ENCODE measurements around the gene CBFA2T3.
A peak's percentile ranks its signal among the peaks of the same experiment; 100 is the strongest.

Gene CBFA2T3

GRCh38 chr16:88966986-88967829 is 9.8 kb downstream of the CBFA2T3 start:
- no peak for TF ChIP-seq CTCF (IDR thresholded peaks at IDR 0.05; ENCODE audit: extremely low read depth, missing control alignments)
- DNase-seq (ENCODE audit: low spot score), result no peak

GRCh38 chr16:88965826-88966480 is 11.1 kb downstream of the CBFA2T3 start:
- no peak for TF ChIP-seq CTCF (IDR thresholded peaks at IDR 0.05; ENCODE audit: extremely low read depth, missing control alignments)
- peak; percentile 68 for DNase-seq (ENCODE audit: low spot score)

GRCh38 chr16:88965411-88965810 is 11.6 kb downstream of the CBFA2T3 start:
- TF ChIP-seq CTCF (IDR thresholded peaks at IDR 0.05; ENCODE audit: extremely low read depth, missing control alignments), result no peak
- DNase-seq (ENCODE audit: low spot score), result no peak

- TF ChIP-seq CTCF (IDR thresholded peaks at IDR 0.05; ENCODE audit: extremely low read depth, missing control alignments), result no peak
These were observed 12.4 kb downstream of the CBFA2T3 start for GRCh38 chr16:88964636-88965035.

GRCh38 chr16:88963583-88963982 is 13.4 kb downstream of the CBFA2T3 start:
- TF ChIP-seq CTCF (IDR thresholded peaks at IDR 0.05; ENCODE audit: extremely low read depth, missing control alignments), result no peak
- no peak for DNase-seq (ENCODE audit: low spot score)

More at GRCh38 chr16:88964636-88965035, 12.4 kb downstream of the CBFA2T3 start:
- DNase-seq (ENCODE audit: low spot score), result no peak

GRCh38 chr16:88962478-88963152 is 14.4 kb downstream of the CBFA2T3 start:
- TF ChIP-seq CTCF (IDR thresholded peaks at IDR 0.05; ENCODE audit: extremely low read depth, missing control alignments), result no peak
- no peak for DNase-seq (ENCODE audit: low spot score)

GRCh38 chr16:88961011-88961410 is 16.0 kb downstream of the CBFA2T3 start:
- DNase-seq (ENCODE audit: low spot score), result no peak

More at GRCh38 chr16:88961011-88961410, 16.0 kb downstream of the CBFA2T3 start:
- TF ChIP-seq CTCF (IDR thresholded peaks at IDR 0.05; ENCODE audit: extremely low read depth, missing control alignments), result no peak

Measured in GM20000 (cell line).